IPS-20b (cell line): Measurements from ENCODE around the gene CAPN11.

Source experiments
- H3K27ac ChIP-seq: one replicate; pipeline ENCODE4 v1.5.1; 2013; ENCODE audit warnings: low read length
- H3K27me3 ChIP-seq: 2 replicates; pipeline ENCODE4 v1.6.1; 2013; ENCODE audit warnings: mild to moderate bottlenecking, low read length, inconsistent platforms; ENCODE audit not compliant: insufficient read depth
- H3K36me3 ChIP-seq: 2 replicates; pipeline ENCODE4 v1.6.1; 2013; ENCODE audit warnings: low read depth, mild to moderate bottlenecking, inconsistent platforms, low read length, moderate library complexity; ENCODE audit not compliant: insufficient read depth
- H3K4me1 ChIP-seq: 2 replicates; pipeline ENCODE4 v1.6.1; 2013; ENCODE audit warnings: mild to moderate bottlenecking, control low read depth, inconsistent platforms, low read length, moderate library complexity; ENCODE audit not compliant: insufficient read depth
- H3K4me3 ChIP-seq: 2 replicates; pipeline ENCODE4 v1.5.1; 2013; ENCODE audit warnings: mild to moderate bottlenecking, low read length, inconsistent platforms
- H3K9ac ChIP-seq: 2 replicates; pipeline ENCODE4 v1.6.1; 2013; ENCODE audit warnings: low read depth, mild to moderate bottlenecking, inconsistent platforms, low read length, moderate library complexity
- H3K9me3 ChIP-seq: 2 replicates; pipeline ENCODE4 v1.6.1; 2013; ENCODE audit warnings: mild to moderate bottlenecking, low read depth, low read length, inconsistent platforms; ENCODE audit not compliant: insufficient read depth

Gene CAPN11

DNA sequence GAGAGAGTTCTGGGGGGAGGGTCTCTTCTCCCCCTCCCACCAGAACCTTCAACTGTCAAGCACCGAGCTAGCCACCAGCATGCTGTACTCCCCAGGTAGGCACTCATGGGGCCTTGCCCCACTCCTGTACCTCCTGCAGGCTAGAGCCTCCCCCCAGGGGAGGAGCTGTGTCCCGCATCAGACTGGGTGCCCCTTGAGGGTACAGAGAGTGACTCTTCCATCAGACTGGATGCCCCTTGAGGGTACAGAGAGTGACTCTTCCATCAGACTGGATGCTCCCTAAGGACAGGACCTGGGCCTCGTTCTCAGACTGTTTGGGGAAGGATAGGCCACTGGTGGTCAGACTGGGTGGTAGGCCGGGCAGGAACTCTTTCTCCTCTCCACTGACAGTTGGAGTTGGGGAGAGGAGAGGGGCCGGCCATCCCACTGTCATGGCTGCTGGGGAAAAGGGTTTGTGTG, at the start of gene CAPN11:
Gene CAPN11 (plus strand): TSS at position 51 of the 459 bp plus-strand sequence. CDS start 29 bp downstream, at position 80.
- no peak within 1 kb of the TSS for H3K4me3 ChIP-seq
- no peaks in the 10 kb centered on the region for H3K36me3 ChIP-seq
- no peak within 1 kb of the TSS for H3K27ac ChIP-seq
- no peaks in the 10 kb centered on the region for H3K9me3 ChIP-seq
- H3K4me1 ChIP-seq = peaks cover 9% of the 10 kb centered on the region; the same call in 1 of the 2 replicates
- no peak within 1 kb of the TSS for H3K9ac ChIP-seq
- H3K27me3 ChIP-seq = no peaks in the 10 kb centered on the region

- H3K4me1 ChIP-seq = no peaks in the 10 kb centered on the region
- H3K9ac ChIP-seq = no peak overlapping the region
- peaks cover 91% of the 10 kb centered on the region for H3K36me3 ChIP-seq
- H3K4me3 ChIP-seq = no peak overlapping the region
- no peaks in the 10 kb centered on the region for H3K27me3 ChIP-seq
- no peaks in the 10 kb centered on the region for H3K9me3 ChIP-seq
- no peak overlapping the region for H3K27ac ChIP-seq
Observed at GRCh38 chr6:44109212-44109611, 49.4 kb upstream of the CAPN11 start.

- Histone ChIP-seq H3K4me3 (no peak overlapping the region), H3K27ac (no peak overlapping the region), H3K4me1 (no peaks in the 10 kb centered on the region), H3K9me3 (no peaks in the 10 kb centered on the region), H3K9ac (no peak overlapping the region), H3K27me3 (no peaks in the 10 kb centered on the region), H3K36me3 (peaks cover 90% of the 10 kb centered on the region)
Observed at GRCh38 chr6:44110005-44110676, 48.5 kb upstream of the CAPN11 start.

DNA sequence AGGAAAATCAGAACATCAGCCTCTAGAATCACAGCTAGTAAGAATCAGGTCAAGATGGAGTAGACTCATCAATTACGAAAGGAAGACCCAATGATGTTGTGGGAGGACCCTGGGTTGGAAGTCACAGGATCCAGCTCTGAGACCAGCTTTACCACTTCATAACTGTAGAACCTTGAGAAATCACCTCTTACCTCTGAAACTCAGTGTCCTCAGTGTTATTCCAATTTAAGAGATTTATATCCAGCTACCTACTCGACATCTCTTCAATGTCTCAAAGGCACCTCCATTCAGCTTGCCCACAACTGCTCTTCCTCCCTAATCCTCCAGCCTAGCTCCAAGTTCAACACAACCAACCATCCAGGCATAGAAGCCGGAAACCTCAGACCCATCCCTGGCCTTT, 47.7 kb upstream of the CAPN11 start:
- no peaks in the 10 kb centered on the region for H3K4me1 ChIP-seq
- H3K27me3 ChIP-seq = no peaks in the 10 kb centered on the region
- H3K27ac ChIP-seq = no peak overlapping the region
- no peak overlapping the region for H3K4me3 ChIP-seq
- no peaks in the 10 kb centered on the region for H3K9me3 ChIP-seq
- no peak overlapping the region for H3K9ac ChIP-seq
- peaks cover 90% of the 10 kb centered on the region for H3K36me3 ChIP-seq

DNA sequence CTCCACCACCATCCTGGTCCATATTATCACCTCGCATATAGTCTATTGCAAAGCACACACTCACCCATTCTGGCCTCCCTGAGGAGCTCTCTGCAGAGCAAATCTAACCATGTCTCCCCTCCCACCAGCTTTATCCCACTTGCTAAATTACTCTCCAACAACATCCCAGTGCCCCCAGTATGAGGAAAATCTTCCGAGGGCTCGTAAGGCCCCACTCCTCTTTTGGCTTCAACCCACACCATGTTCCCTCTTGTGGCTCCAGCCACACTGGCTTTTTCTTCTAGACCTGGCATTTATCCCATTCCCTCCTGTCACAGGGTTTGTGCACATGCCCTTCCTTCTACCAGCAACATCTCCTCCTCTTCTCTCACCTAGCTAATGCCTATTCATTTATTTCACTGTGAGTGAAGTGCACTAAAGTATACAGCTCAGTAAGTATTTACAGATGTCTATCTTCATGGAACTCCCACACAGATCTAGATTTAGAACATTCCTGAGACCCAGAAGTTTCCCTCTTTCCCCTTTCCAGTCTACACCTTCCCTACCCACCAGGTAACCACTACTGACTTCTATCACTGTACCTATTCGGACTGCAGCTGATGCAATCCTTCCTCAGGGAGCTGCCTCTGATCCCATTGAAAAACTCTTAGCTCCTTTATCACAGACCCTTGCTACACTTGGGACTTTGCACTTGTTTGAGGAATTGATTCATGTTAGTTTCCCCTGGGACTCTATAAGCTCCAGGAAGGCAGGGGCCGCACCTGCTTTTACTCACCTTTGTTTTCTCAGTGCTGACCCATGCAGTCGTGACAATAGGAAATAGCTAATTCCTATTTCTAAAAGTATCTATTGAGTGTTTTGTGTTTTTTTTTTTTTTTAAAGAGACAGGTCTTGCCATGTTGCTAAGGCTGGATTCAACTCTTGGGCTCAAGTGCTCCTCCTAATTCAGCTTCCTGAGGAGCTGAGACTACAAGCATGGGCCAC, 46.9 kb upstream of the CAPN11 start:
- no peak overlapping the region for H3K4me3 ChIP-seq
- H3K27ac ChIP-seq = no peak overlapping the region
- no peaks in the 10 kb centered on the region for H3K9me3 ChIP-seq
- peaks cover 87% of the 10 kb centered on the region for H3K36me3 ChIP-seq
- no peak overlapping the region for H3K9ac ChIP-seq
- no peaks in the 10 kb centered on the region for H3K27me3 ChIP-seq
- H3K4me1 ChIP-seq = no peaks in the 10 kb centered on the region

- H3K4me1 ChIP-seq = no peaks in the 10 kb centered on the region
- H3K36me3 ChIP-seq = peaks cover 75% of the 10 kb centered on the region
- no peak overlapping the region for H3K27ac ChIP-seq
- H3K4me3 ChIP-seq = no peak overlapping the region
- no peaks in the 10 kb centered on the region for H3K27me3 ChIP-seq
- H3K9ac ChIP-seq = no peak overlapping the region
- H3K9me3 ChIP-seq = no peaks in the 10 kb centered on the region
Observed at GRCh38 chr6:44113414-44113813, 45.2 kb upstream of the CAPN11 start.

- Histone ChIP-seq H3K27ac (no peak overlapping the region), H3K4me3 (no peak overlapping the region), H3K9ac (no peak overlapping the region), H3K27me3 (no peaks in the 10 kb centered on the region), H3K36me3 (peaks cover 51% of the 10 kb centered on the region), H3K4me1 (peaks cover 3% of the 10 kb centered on the region), H3K9me3 (no peaks in the 10 kb centered on the region)
Observed at GRCh38 chr6:44115866-44116265, 42.8 kb upstream of the CAPN11 start.

DNA sequence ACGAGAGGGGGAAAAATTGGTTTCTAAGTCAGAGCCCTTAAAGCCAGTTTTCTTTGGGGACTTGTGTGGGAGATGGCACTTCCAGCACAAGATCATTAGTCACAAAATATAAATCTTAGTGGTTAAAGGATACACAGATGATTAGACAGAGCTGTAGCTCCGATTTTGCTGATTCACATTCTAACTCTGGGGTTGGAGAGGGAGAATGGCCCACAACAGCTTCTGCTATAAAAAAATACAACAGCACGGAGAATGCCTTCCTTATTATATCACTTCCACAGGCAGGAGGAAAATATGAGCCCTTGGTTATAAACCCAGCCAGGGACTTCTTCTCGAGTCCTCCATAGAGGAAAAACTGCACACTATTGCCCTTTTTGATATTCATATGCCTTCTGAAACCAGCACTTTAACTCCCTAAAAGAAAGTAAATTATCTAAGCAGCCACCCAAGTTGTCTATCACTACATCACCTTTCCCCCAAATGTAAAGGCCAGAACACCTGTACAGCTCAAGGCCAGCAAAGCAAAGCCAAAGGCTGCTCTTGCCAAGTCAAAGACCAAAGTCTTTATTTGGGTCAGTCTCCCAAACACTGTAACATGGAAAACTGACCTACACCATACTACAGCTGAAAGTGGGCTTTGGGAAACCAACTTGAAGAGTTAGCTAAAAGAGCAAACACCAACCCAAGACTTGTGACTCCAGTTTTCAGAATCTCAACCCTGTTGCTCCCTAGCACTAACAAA, 41.8 kb upstream of the CAPN11 start:
- Histone ChIP-seq H3K9ac (no peak overlapping the region), H3K4me1 (peaks cover 8% of the 10 kb centered on the region), H3K9me3 (no peaks in the 10 kb centered on the region), H3K27me3 (no peaks in the 10 kb centered on the region), H3K36me3 (peaks cover 41% of the 10 kb centered on the region), H3K4me3 (no peak overlapping the region), H3K27ac (no peak overlapping the region)

GRCh38 chr6:44117397-44118128, 41.1 kb upstream of the CAPN11 start:
- Histone ChIP-seq H3K27me3 (no peaks in the 10 kb centered on the region), H3K9ac (no peak overlapping the region), H3K27ac (no peak overlapping the region), H3K4me3 (no peak overlapping the region), H3K4me1 (peaks cover 8% of the 10 kb centered on the region), H3K36me3 (peaks cover 34% of the 10 kb centered on the region), H3K9me3 (no peaks in the 10 kb centered on the region)

DNA sequence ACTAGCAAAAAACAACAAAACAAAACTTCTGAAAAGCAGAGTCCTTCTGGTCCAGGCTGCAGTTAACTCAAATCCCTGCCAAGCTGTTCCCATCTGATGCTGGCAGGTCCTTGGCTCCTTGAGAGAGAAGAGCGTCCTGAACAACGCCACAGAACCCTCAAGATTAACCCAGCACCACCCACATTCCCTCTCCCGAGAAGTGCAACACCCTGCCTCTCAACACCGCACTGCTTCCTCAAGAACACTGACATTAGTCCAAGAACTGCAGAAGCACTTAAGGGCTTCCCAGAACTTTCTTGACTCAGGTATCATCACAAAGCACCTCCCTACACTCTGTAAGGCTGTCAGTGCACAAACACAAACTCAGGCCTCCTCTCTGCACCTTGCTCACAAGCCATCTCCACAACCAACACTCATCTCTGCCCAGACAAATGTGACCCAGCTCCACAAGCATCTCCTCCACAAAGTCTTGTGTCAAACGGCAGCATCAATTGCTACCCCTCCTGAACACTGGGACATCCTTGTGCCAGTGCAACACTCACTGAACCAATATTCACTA, 38.8 kb upstream of the CAPN11 start:
- Histone ChIP-seq H3K9me3 (no peaks in the 10 kb centered on the region), H3K27me3 (no peaks in the 10 kb centered on the region), H3K36me3 (peaks cover 23% of the 10 kb centered on the region), H3K27ac (no peak overlapping the region), H3K9ac (no peak overlapping the region), H3K4me3 (no peak overlapping the region), H3K4me1 (peaks cover 18% of the 10 kb centered on the region)
